ENCODE measurements around the gene ELP4. TPM values are rescaled to one million over a fixed set of nuclear protein-coding genes. Genes with fewer than 3 reads are reported as not detected.

Gene ELP4
- total and polyA plus RNA-seq, 9 of the 15 experiments (the other 6 are each of a cell fraction or from before 2014, with no cell fraction given) = 24.1 to 60.3 (median 38.7) TPM

- 65% methylated on average over 28 of the region's 38 CpGs for WGBS (ENCODE audit: insufficient coverage, low coverage, missing lambda C conversion rate)
- in situ Hi-C loops (cut with MboI) (no loop called here), intact Hi-C loops (cut with micrococcal nuclease) (loop anchor here (5.0 to 10.0 kb wide), 2 partner anchors 172 to 310 kb away; partner anchors contain the start of genes ELP4 and IMMP1L)
- H3K9ac ChIP-seq (ENCODE audit: insufficient read depth in 1 of 2, low read depth in 2 of 2, low read length in 2 of 2) = no peak overlapping the region
- H3K36me3 ChIP-seq (ENCODE audit: control insufficient read depth, insufficient read depth, low read length) = no peaks in the 10 kb centered on the region
- H3K9me1 ChIP-seq (ENCODE audit: control insufficient read depth, insufficient read depth, low read length) = no peaks in the 10 kb centered on the region
- H3K4me2 ChIP-seq (ENCODE audit: insufficient read depth, low read length) = no peak overlapping the region
- H2AFZ ChIP-seq (ENCODE audit: low read depth, low read length) = no peak overlapping the region
- DNase-seq (ENCODE audit: extremely low read depth in 1 of 4, low spot score in 3 of 4) (no peak), ATAC-seq (no peak), FAIRE-seq (no peak)
- no peak overlapping the region for H3K4me3 ChIP-seq
- peaks cover 4 to 66% of the 10 kb centered on the region in 2 experiments; a peak in 4 of 5 replicates for H3K4me1 ChIP-seq (replicated peaks in 1 of 2; ENCODE audit: control insufficient read depth in 2 of 2, insufficient read depth in 2 of 2, low read length in 2 of 2)
- no peak overlapping the region for H3K27ac ChIP-seq (ENCODE audit: extremely low read depth, low read depth, low read length)
- POLR2A ChIA-PET = no interaction called here
- BruUV-seq (replicated peaks) = no TSS peak
- H3K79me2 ChIP-seq (ENCODE audit: control insufficient read depth, insufficient read depth, low read length) = no peaks in the 10 kb centered on the region
- peaks cover 11 to 68% of the 10 kb centered on the region in 2 experiments; a peak in 4 of 5 replicates for H3K27me3 ChIP-seq (ENCODE audit: control insufficient read depth in 2 of 2, insufficient read depth in 2 of 2, low read length in 2 of 2)
- CTCF ChIA-PET (ENCODE audit: low intra/inter-chr PET ratio) = no interaction called here
- H4K20me1 ChIP-seq (replicated peaks; ENCODE audit: control insufficient read depth, insufficient read depth, low read length) = no peaks in the 10 kb centered on the region; the same call in 1 of the 2 replicates
- no peaks in the 10 kb centered on the region for H3K9me3 ChIP-seq (replicated peaks; ENCODE audit: control insufficient read depth, insufficient read depth, low read depth, low read length)
- TF ChIP-seq RFX5 (IDR thresholded peaks at IDR 0.05; ENCODE audit: low read depth, low read length) (no peak), KLF1 (tag; IDR thresholded peaks at IDR 0.05) (no peak), RBFOX2 (IDR thresholded peaks at IDR 0.05; ENCODE audit: low read depth, low read length) (peak; percentile 60; the same call in 1 of the 2 replicates), MBD2 (IDR thresholded peaks at IDR 0.05; ENCODE audit: borderline replicate concordance, low read depth) (no peak), PML (IDR thresholded peaks at IDR 0.05; ENCODE audit: low read length) (no peak), NFXL1 (CRISPR knock-in tag; IDR thresholded peaks at IDR 0.05) (no peak), ILF3 (IDR thresholded peaks at IDR 0.05; ENCODE audit: borderline replicate concordance) (no peak), POLR2B (IDR thresholded peaks at IDR 0.05; ENCODE audit: low read depth, partially characterized antibody) (no peak), BCLAF1 (IDR thresholded peaks at IDR 0.05; ENCODE audit: borderline replicate concordance in 1 of 2, control insufficient read depth in 1 of 2, low read depth in 2 of 2, low read length in 1 of 2) (no peak), HMGN3 (IDR thresholded peaks at IDR 0.05; ENCODE audit: borderline replicate concordance, extremely low read depth, insufficient read length, low read depth, low read length) (no peak), THRB (CRISPR knock-in tag; conservative IDR thresholded peaks at IDR 0.05) (no peak), ZBTB33 (CRISPR knock-in tag; IDR thresholded peaks at IDR 0.05) (peak; percentile 67; the same call in 1 of the 2 replicates), POLR3A (IDR thresholded peaks at IDR 0.05; ENCODE audit: borderline replicate concordance, extremely low read depth, insufficient read depth, insufficient read length) (no peak), NFE2L1 (tag; IDR thresholded peaks at IDR 0.05; ENCODE audit: borderline replicate concordance, low read depth) (no peak), TCF7L2 (IDR thresholded peaks at IDR 0.05; ENCODE audit: low read depth, low read length) (no peak)
Observed at GRCh38 chr11:31814176-31814868, 304.8 kb downstream of the ELP4 start.

Data from K562 (cell line).